Endothelial cell of umbilical vein (primary cell): Measurements from ENCODE around the gene SLC22A23.

ENCODE experiments used
- CTCF ChIP-seq, 2 donors: IDR thresholded peaks; 1 replicate in 1 of 2; 2 replicates in 1 of 2; pipeline ENCODE4 v1.5.1; 2011; ENCODE audit warnings: low read length in 2 of 2, mild to moderate bottlenecking in 2 of 2, moderate library complexity in 2 of 2, control low read depth in 1 of 2, inconsistent platforms in 1 of 2, low read depth in 1 of 2; ENCODE audit not compliant: insufficient read depth in 1 of 2; ENCODE audit errors: extremely low read depth in 1 of 2
- EZH2 ChIP-seq: IDR thresholded peaks from 2 replicates; pipeline ENCODE4 v1.6.1; 2012; ENCODE audit warnings: borderline replicate concordance, low read depth, mild to moderate bottlenecking, moderate library complexity, low read length, inconsistent platforms; ENCODE audit not compliant: severe bottlenecking
- FOS ChIP-seq: IDR thresholded peaks from 2 replicates; pipeline ENCODE4 v1.6.1; 2011; ENCODE audit warnings: mild to moderate bottlenecking, low read length, moderate library complexity, borderline replicate concordance; ENCODE audit not compliant: insufficient read depth
- GATA2 ChIP-seq: IDR thresholded peaks from 2 replicates; pipeline ENCODE4 v1.7.0; 2011; ENCODE audit warnings: low read depth, mild to moderate bottlenecking, moderate library complexity, mixed read lengths, low read length; ENCODE audit not compliant: insufficient read length, insufficient read depth
- JUN ChIP-seq: IDR thresholded peaks from 2 replicates; pipeline ENCODE4 v1.6.1; 2011; ENCODE audit warnings: borderline replicate concordance, low read depth; ENCODE audit not compliant: insufficient read length, insufficient read depth
- MAX ChIP-seq: IDR thresholded peaks from 2 replicates; pipeline ENCODE4 v1.6.1; 2011; ENCODE audit not compliant: insufficient read depth, insufficient read length
- MYC ChIP-seq: IDR thresholded peaks from one replicate; pipeline ENCODE4 v1.6.1; 2011; ENCODE audit warnings: mild to moderate bottlenecking, low read depth, low read length
- POLR2A ChIP-seq: IDR thresholded peaks from 2 replicates; pipeline ENCODE4 v1.6.1; 2012; ENCODE audit warnings: low read depth, mild to moderate bottlenecking, control low read depth, low read length
- POLR2AphosphoS5 ChIP-seq: IDR thresholded peaks from 2 replicates; pipeline ENCODE4 v1.6.1; 2012; ENCODE audit warnings: low read depth, mild to moderate bottlenecking, control low read depth, low read length, moderate library complexity; ENCODE audit not compliant: insufficient read depth

- TF ChIP-seq CTCF (IDR thresholded peaks at IDR 0.05; ENCODE audit: extremely low read depth in 1 of 2, insufficient read depth in 1 of 2, low read depth in 1 of 2, low read length in 2 of 2), result no peak
- no peak for TF ChIP-seq EZH2
- no peak for TF ChIP-seq POLR2A
- no peak for TF ChIP-seq JUN
- no peak for TF ChIP-seq GATA2
- no peak for TF ChIP-seq FOS
- TF ChIP-seq POLR2AphosphoS5, result no peak
- no peak for TF ChIP-seq MAX
- no peak for TF ChIP-seq MYC
These were observed 110.4 kb downstream of the SLC22A23 start for GRCh38 chr6:3346476-3346875.
